ENCODE results near the gene RAB11A.

GRCh38 chr15:65896236-65896635 lies 26.9 kb downstream of the RAB11A start:
- no peak for TF ChIP-seq CTCF (IDR thresholded peaks at IDR 0.05; ENCODE audit: insufficient read depth, low read depth, low read length)
- TF ChIP-seq EZH2 (IDR thresholded peaks at IDR 0.05; ENCODE audit: insufficient read depth, low read length) = no peak

All from astrocyte (in vitro differentiated cells and primary cell).